ENCODE measurements around the gene MAP3K7.

MAP3K7 gene

DNA sequence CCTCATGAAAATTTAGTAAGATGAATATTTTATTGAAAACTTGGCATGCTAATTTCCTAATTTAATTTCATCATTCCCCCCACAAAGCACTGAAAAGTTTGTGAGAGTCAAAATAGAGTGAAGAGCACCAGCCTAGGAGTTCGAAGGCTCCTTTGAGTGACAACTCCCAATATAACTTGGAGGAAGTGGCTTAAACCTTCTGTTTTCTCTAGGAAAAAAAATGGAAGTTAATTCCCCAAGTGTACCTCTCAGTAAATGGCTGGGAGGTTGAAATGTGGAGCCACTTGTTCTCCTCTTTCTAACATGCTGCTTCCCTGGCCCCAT is 107.3 kb downstream of the MAP3K7 start:
- DNase-seq, result no peak

DNA sequence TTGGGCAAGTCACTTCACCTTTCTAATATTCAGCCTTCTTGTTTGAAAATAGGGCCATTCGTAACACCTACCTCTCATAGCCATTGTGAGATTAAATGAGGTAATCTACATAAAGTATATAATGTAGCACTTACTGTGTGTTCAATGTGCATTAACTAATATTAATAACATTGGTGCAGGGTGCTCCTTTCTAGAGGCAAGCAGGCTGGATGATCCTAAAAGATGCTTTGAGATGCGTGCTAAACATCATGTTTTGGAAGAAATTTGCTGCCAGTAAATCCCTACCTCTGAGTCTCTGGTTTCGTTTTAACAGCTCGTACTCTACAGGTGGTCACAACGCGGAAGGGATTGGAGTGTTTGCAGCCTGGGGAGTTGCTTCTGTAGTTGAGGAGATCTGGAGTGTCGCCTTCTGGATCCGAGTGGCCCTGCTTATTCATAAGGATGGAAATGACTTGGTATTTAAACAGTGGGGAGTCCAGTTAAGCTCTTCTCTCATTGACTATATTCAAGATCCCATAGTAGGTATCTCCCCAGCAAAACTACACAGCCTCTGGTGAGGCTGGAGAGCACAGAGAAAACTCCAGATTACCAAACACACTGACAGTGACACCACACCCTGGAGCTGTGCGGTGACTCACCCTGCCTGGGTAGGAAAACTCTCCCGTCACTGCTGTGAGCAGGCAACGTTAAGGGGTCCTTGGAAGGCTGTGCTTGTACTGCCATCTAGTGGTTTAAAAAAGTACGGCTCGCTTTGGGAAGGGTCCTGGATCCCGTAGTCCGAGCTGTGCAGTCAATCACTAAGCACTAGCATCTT is 107.9 kb downstream of the MAP3K7 start:
- peak; percentile 85 for DNase-seq

DNA sequence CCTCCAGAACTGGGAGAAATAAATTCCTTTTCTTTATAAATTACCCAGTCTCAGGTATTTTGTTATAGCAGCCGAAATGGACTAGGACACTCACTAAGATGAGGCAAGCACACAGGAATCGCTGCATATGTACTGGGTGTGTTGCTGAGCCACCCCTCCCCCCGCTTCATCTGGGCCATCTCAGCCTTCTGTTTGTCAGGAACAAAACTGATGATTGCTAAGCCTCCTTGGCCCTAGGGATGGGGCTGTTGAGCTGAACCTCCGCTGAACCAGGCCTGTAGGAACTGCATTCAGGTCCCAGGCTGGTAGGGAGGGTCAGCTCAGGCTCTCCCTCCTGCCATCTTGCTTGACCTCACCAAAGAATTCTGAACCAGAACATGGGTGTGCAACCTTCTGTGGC is 108.6 kb downstream of the MAP3K7 start:
- DNase-seq, result no peak

DNA sequence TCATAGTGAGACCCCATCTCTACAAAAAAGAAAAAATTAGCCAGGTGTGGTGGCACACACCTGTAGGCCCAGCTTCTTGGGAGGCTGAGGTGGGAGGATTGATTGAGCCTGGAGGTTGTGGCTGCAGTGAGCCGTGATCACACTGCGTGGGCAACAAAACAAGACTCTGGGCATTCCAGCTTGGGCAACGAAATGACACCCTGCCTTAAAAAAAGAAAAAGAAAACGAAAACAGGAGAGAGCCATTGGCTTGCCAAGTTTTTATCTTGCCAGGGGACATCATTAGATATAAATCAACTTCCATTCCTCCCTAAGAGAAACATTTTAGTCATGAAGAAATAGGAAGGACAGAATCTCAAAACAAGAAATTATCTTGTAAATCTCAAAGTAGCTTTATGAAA is 109.5 kb downstream of the MAP3K7 start:
- no peak for DNase-seq

DNA sequence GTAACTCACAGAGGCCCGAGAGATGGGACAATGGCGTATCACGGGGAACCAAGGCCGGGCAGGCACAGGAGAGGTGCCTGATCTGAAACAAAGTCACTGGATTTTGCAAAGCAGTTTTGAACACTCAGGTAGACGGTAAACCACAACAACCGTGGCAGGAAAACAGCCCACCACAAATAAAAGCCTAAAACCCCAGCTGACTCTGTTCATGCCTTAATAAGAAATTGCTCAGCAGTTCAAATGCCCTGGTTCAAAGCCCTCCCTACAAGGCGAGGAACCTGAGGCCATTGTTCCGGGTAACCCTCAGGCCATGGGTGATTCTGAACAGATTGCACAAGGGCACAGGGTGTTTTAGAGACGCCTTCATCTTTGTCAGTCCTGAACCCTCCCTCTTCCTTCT is 114.2 kb downstream of the MAP3K7 start:
- no peak for DNase-seq

DNA sequence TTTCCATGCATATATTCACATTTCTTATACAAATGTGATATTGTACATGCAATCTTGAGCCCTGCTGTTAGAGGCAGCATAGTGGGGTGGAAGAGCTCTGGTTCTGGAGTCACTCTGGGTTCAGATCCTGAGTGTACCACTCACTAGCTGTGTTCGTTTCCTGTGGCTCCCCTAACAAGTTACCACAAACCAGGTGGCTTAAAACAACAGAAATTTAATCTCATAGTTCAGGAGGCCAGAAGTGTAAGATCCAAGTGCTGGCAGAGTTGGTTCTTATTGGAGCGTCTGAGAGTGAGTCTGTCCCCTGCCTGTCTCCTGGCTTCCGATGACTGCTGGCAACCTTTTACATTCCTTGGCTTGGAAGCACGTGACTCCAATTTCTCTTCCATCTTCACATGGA is 115.6 kb downstream of the MAP3K7 start:
- DNase-seq, result no peak

DNA sequence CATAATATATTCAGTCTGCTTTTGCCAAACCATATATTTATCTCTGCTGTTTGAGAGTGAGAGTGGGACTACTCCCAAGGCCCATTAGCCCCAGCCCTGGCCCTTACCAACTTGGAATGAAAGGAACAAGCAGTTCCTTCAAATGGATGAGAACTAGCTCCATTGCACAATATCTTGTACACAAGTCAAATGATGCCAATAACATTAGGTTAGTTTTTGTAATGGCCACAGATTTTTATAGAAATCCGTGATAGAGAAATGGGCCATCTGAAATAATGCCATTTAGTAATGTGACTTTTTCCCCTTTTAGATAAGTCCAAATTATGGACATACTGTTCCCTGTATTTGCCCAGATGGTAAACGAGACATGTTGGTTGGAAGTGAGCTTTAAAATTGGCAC is 117.0 kb downstream of the MAP3K7 start:
- DNase-seq, result no peak

DNA sequence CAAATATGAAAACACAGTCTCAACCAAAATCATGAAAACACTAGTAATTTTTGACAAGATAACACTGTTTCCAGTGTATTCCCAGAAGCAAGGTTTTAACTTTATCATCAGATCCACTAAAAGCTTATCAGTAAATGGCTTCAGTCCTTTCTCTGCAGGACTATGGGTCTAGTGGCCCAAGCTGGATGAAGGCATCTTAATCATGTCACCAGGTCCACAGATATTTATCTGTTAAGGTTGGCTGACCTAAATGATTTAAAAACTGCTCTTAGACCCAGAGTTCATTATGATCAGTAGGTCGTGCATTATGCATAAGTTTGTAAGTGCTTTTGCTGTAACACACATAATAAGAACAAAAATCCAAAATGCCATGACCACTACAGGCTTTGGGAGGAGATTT is 118.0 kb downstream of the MAP3K7 start:
- no peak for DNase-seq

DNA sequence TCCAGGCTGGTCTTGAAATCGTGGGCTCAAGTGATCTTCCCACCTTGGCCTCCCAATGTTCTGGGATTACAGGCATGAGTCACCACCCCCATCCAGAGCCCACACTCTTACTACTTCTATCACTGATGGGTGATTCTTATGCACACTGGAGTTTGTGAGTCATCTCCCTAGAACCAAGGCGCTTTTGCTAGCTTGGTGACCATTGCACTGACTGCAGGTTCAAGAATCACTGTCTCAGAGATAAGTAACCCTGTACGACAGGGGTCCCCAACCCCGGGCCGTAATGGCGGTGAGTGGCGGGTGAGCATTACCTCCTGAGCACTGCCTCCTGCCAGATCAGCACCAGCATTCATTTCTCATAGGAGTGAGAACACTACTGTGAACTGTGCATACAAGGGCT is 118.8 kb downstream of the MAP3K7 start:
- peak; percentile 22 for DNase-seq

DNA sequence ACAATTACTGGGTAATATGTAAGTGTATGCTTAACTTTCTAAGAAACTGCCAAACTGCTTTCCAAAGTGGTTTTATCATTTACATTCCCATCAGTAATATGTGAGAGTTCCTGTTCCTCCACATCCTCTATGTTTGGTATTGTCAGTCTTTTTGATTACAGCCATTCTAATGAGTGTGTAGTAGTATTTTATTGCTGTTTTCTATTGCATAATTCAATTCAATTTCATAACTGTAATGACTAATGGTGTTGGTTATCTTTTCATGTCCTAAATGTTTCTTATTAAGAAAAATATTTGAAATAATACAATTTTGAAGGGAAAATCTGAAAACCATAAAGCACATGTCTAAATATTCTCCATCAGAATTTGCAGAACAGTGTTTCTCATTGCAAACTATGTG is 119.3 kb downstream of the MAP3K7 start:
- no peak for DNase-seq

DNA sequence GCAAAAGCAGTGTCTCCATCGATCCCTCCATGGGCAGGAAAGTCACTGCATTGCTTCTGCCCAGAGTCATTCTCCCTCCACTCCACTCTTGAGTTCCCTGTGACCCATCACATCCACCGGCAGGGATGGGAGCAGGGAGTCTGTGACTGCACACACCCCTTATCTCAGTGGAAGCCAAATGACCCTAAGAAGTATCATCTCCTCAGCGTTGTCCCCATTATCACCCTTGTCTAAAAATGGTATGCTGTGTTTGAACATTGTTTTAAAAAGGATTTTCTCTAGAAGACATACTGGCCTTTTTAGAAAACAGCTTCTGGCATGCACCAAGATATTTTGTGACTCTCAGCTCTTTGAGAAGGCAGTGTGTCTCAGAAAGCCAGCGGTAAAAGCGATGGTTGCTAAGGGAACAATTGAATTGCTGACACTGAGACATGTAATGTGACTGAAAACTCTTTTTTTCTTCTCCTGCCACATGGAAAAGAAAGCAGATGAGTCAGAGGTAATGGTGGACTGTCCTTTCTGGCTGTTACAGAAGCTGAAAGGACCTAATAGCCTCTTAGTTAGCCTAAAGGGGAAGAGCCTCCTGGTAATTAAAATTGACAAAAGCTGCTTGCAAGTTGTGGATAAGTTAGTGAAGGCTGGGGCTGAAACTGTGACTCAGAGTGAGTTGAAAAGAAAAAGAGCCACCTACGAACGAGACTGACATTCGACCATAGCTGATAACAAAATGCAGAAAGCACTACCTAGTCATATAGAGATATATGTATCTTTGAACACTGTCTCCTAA is 120.5 kb downstream of the MAP3K7 start:
- DNase-seq, result no peak

DNA sequence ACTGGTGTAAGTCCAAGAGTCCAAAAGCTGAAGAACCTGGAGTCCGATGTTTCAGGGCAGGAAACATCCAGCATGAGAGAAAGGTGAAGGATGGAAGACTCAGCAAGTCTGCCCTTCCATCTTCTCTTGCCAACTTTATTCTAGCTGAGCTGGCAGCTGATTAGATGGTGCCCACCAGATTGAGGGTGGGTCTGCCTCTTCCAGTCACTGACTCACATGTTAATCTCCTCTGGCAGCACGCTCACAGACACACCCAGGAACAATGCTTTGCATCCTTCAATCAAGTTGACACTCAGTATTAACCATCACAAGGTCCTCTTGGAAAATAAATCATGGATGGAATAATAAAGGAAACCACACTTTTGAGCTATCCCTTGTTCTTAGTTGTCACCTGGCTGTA is 121.2 kb downstream of the MAP3K7 start:
- DNase-seq, result no peak

DNA sequence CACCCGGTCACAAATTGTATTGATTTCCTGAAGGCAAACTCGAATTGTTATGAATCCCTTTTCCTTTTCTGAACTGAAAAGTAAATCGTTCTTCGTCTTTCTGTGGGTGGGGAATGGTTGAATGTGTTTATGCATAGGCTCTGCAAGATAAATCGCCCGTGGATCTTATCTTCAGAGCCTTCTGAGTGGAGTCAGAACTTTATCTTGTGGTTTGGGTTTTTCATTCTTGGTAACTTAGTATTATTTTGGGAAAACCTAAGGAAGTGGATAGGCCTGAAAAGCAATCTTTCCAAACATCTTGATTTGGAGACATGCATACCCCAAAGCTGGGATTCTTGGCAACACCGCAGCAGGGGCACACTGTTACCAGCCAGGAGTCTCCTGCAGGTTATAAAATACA is 122.4 kb downstream of the MAP3K7 start:
- DNase-seq, result no peak

DNA sequence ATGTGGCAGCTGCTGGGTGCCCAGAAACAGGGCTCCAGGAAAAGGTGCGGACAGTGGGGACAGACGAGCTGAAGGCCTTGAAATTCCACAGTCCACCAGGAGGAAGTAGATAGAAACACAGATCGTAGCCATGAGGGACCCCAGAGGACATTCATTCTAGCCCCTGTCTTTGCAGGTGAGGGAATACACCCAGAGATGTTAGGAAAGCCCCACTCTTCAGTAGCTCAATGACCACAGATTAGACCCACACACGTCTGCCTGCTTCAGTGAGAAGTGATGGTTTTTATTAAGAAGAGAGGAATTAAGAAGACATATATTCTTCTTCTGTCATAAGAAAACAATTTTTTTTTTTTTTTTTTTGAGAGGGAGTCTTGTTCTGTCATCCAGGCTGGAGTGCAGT is 123.0 kb downstream of the MAP3K7 start:
- DNase-seq, result no peak

All from NK-92 treated with Interleukin-12 subunit alpha and Interleukin-12 subunit beta, amount 100 ng/mL, for 24 hours (cell line).